Panc1 (cell line): ENCODE results near the gene STPG3. TPM values are rescaled to one million over a fixed set of nuclear protein-coding genes. Genes with fewer than 3 reads are reported as not detected.

ENCODE experiments used
- ATAC-seq: fragments of 200-7000 bp; cut with Tn5 transposase; 2 replicates; pipeline ENCODE4 v1.9.1; 2020; ENCODE audit warnings: mild to moderate bottlenecking, moderate library complexity
- BruUV-seq: library from RNA; stranded (reverse); fragments of 400-500 nt; replicated peaks from 2 replicates; lab custom pipeline; 2021; lab: Mats Ljungman, UMichigan
- CTCF ChIA-PET: fragments of 300-600 bp; sonication (Branson Sonifier 250); formaldehyde crosslinking; loops from one replicate; lab custom pipeline; 2022; ENCODE audit warnings: antibody characterized with exemption; lab: Charles Lee
- POLR2A ChIA-PET: fragments of 300-600 bp; sonication (Branson Sonifier 250); formaldehyde crosslinking; loops from one replicate; lab custom pipeline; 2022; ENCODE audit warnings: antibody characterized with exemption; lab: Charles Lee
- DNase-seq: peaks from one replicate; pipeline ENCODE4 v3.0.0-alpha.2; 2010; ENCODE audit warnings: low read depth, low spot score
- H3K27ac ChIP-seq: 2 replicates; pipeline ENCODE4 v1.5.1; 2011; ENCODE audit warnings: mild to moderate bottlenecking, low read length, inconsistent platforms
- H3K27me3 ChIP-seq: fragments of 200-500 bp; sonication (Bioruptor generic); 2 replicates; pipeline ENCODE4 v1.6.0; 2014; ENCODE audit warnings: low read length, inconsistent platforms; ENCODE audit not compliant: control insufficient read depth, insufficient read depth
- H3K36me3 ChIP-seq: fragments of 200-500 bp; sonication (Bioruptor generic); 2 replicates; pipeline ENCODE4 v1.5.1; 2014; ENCODE audit warnings: inconsistent platforms, mild to moderate bottlenecking, low read length, moderate library complexity; ENCODE audit not compliant: control insufficient read depth, insufficient read depth
- H3K4me1 ChIP-seq: 2 replicates; pipeline ENCODE4 v1.5.1; 2011; ENCODE audit warnings: inconsistent platforms, mild to moderate bottlenecking, low read length, moderate library complexity; ENCODE audit not compliant: control insufficient read depth, insufficient read depth
- H3K4me3 ChIP-seq, 2 experiments: 2 replicates each; pipeline ENCODE4 v1.5.1; 2011 to 2012; ENCODE audit warnings: low read depth in 2 of 2, low read length in 2 of 2, mild to moderate bottlenecking in 2 of 2, inconsistent platforms in 1 of 2, moderate library complexity in 1 of 2
- H3K9me3 ChIP-seq: fragments of 200-500 bp; sonication (Bioruptor generic); 2 replicates; pipeline ENCODE4 v1.5.1; 2014; ENCODE audit warnings: low read depth, mild to moderate bottlenecking, inconsistent platforms, low read length, moderate library complexity; ENCODE audit not compliant: control insufficient read depth, insufficient read depth
- POLR2AphosphoS5 ChIP-seq: IDR thresholded peaks from 2 replicates; pipeline ENCODE4 v1.6.1; 2012; ENCODE audit warnings: mild to moderate bottlenecking, low read depth, low read length, moderate library complexity
- SIN3A ChIP-seq: IDR thresholded peaks from 2 replicates; pipeline ENCODE4 v1.6.1; 2012; ENCODE audit warnings: low read depth, mild to moderate bottlenecking, low read length, moderate library complexity, borderline replicate concordance; ENCODE audit not compliant: insufficient read depth
- TCF7L2 ChIP-seq: IDR thresholded peaks from 2 replicates; pipeline ENCODE4 v1.6.1; 2011; ENCODE audit warnings: mild to moderate bottlenecking, low read depth, low read length, inconsistent platforms
- in situ Hi-C: cut with HindIII; loops from 2 replicates; pipeline ENCODE4 v1.10.0; 2016; ENCODE audit warnings: low sequenced_read_pairs, low pct_unique_long_range_greater_than_20kb
- intact Hi-C: fragments of 100-400 bp; cut with micrococcal nuclease; formaldehyde crosslinking; loops from one replicate; pipeline ENCODE4 v1.10.0; 2022; ENCODE audit not compliant: unreplicated experiment
- total RNA-seq: library from RNA; stranded (reverse); gene quantifications from one replicate; pipeline ENCODE4 v1.2.1, GENCODE V29; 2021; ENCODE audit not compliant: unreplicated experiment
- TF ChIP-seq, protein P1 (sequence below), 2 experiments: IDR thresholded peaks; 2 replicates each; pipeline ENCODE4 v1.6.1; 2011 to 2012; ENCODE audit warnings: low read depth in 2 of 2, control low read depth in 1 of 2, low read length in 1 of 2, mild to moderate bottlenecking in 1 of 2, moderate library complexity in 1 of 2; ENCODE audit not compliant: insufficient read depth in 1 of 2
- TF ChIP-seq, protein P2 (sequence below): fragments of 450-650 bp; IDR thresholded peaks from 2 replicates; pipeline ENCODE4 v1.5.1; 2017; ENCODE audit warnings: mild to moderate bottlenecking

The STPG3 gene
- total RNA-seq, 1 experiment from 2014 or later = 0.26 TPM

GRCh38 chr9:137228506-137228967, 22.5 kb upstream of the STPG3 start:
- intact Hi-C loops = loop anchor here (5.0 kb wide), 1 partner anchor 111 kb away; no protein-coding TSS in a partner anchor
- no TSS peak for BruUV-seq
- Histone ChIP-seq H3K27ac (no peak overlapping the region), H3K4me1 (peaks cover 7% of the 10 kb centered on the region), H3K36me3 (peaks cover 2% of the 10 kb centered on the region; the same call in 1 of the 2 replicates), H3K9me3 (no peaks in the 10 kb centered on the region), H3K4me3 (no peak overlapping the region), H3K27me3 (no peaks in the 10 kb centered on the region)
- TF ChIP-seq TCF7L2 (no peak), POLR2AphosphoS5 (no peak), SIN3A (no peak)
- TF ChIP-seq, protein P1, sequence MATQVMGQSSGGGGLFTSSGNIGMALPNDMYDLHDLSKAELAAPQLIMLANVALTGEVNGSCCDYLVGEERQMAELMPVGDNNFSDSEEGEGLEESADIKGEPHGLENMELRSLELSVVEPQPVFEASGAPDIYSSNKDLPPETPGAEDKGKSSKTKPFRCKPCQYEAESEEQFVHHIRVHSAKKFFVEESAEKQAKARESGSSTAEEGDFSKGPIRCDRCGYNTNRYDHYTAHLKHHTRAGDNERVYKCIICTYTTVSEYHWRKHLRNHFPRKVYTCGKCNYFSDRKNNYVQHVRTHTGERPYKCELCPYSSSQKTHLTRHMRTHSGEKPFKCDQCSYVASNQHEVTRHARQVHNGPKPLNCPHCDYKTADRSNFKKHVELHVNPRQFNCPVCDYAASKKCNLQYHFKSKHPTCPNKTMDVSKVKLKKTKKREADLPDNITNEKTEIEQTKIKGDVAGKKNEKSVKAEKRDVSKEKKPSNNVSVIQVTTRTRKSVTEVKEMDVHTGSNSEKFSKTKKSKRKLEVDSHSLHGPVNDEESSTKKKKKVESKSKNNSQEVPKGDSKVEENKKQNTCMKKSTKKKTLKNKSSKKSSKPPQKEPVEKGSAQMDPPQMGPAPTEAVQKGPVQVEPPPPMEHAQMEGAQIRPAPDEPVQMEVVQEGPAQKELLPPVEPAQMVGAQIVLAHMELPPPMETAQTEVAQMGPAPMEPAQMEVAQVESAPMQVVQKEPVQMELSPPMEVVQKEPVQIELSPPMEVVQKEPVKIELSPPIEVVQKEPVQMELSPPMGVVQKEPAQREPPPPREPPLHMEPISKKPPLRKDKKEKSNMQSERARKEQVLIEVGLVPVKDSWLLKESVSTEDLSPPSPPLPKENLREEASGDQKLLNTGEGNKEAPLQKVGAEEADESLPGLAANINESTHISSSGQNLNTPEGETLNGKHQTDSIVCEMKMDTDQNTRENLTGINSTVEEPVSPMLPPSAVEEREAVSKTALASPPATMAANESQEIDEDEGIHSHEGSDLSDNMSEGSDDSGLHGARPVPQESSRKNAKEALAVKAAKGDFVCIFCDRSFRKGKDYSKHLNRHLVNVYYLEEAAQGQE (IDR thresholded peaks at IDR 0.05; ENCODE audit: insufficient read depth in 1 of 2, low read depth in 2 of 2, low read length in 1 of 2) = no peak
- TF ChIP-seq, protein P2, sequence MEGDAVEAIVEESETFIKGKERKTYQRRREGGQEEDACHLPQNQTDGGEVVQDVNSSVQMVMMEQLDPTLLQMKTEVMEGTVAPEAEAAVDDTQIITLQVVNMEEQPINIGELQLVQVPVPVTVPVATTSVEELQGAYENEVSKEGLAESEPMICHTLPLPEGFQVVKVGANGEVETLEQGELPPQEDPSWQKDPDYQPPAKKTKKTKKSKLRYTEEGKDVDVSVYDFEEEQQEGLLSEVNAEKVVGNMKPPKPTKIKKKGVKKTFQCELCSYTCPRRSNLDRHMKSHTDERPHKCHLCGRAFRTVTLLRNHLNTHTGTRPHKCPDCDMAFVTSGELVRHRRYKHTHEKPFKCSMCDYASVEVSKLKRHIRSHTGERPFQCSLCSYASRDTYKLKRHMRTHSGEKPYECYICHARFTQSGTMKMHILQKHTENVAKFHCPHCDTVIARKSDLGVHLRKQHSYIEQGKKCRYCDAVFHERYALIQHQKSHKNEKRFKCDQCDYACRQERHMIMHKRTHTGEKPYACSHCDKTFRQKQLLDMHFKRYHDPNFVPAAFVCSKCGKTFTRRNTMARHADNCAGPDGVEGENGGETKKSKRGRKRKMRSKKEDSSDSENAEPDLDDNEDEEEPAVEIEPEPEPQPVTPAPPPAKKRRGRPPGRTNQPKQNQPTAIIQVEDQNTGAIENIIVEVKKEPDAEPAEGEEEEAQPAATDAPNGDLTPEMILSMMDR = no peak
- POLR2A ChIA-PET = no interaction called here
- CTCF ChIA-PET = interaction anchor here (1.6 to 1.7 kb wide), 2 partner anchors 15 to 52 kb away, joined by 4 to 6 read pairs; no protein-coding TSS in a partner anchor
- in situ Hi-C loops = no loop called here
- ATAC-seq = no peak
- no peak for DNase-seq

DNA sequence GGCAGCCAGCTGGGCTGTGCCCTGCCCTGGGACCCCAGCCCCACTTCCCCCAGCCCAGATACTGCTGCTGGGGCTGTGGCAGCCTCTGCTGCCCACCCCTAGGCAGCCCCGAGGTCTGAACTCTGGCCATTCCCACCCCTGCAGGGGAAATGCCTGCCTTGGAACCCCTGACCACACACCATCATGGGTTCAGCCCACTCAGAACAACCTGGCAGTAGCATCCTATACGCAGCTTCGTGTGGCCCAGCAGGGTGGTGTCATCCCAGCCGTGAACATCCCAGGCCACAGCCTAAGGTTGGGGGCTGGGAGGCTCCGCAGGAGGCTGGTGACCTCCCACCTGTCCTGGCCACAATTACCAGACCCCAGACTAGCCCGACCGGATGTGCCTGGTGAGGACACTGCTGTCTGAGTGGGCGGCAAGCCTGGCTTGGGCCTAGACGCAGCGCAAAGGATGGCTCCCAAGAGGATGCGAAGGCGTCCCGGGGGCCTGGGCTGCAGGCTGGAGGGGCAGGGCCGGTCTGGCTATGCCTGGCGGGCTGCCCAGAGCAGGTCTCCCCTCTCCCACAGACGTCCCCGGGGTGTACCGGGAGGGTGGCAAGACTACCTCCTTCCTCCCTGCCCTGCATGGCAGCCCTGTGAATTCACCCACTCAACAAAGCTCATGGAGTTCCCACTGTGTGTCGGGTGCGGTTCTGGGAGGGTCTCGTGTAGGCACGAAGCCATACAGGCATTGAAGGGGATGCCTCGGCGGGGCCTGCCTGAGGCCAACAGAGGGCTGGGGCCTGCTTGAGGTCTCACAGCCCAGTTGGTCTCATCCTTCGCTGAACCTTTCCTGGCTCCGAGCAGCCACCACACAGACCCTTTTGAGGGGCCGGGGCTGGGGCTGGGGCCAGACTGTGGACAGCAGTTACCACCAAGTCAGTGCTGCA, 21.9 kb upstream of the STPG3 start:
- no peak overlapping the region for H3K27ac ChIP-seq
- no peaks in the 10 kb centered on the region for H3K27me3 ChIP-seq
- ChIA-PET POLR2A (interaction anchor here (0.6 to 0.7 kb wide), 2 partner anchors 33 to 191 kb away, joined by 3 to 16 read pairs; no protein-coding TSS in a partner anchor), CTCF (interaction anchor here (0.7 kb wide), 1 partner anchor 15 kb away, joined by 3 read pairs; no protein-coding TSS in a partner anchor)
- TF ChIP-seq POLR2AphosphoS5 = no peak
- TF ChIP-seq, protein P2 = no peak
- no peak for TF ChIP-seq SIN3A
- TF ChIP-seq, protein P1 (IDR thresholded peaks at IDR 0.05; ENCODE audit: insufficient read depth in 1 of 2, low read depth in 2 of 2, low read length in 1 of 2) = no peak
- TF ChIP-seq TCF7L2 = no peak
- peaks cover 7% of the 10 kb centered on the region for H3K4me1 ChIP-seq
- ATAC-seq (no peak), DNase-seq (no peak)
- no peaks in the 10 kb centered on the region for H3K9me3 ChIP-seq
- H3K36me3 ChIP-seq = no peaks in the 10 kb centered on the region
- in situ Hi-C loops (no loop called here), intact Hi-C loops (loop anchor here (5.0 kb wide), 1 partner anchor 112 kb away; no protein-coding TSS in a partner anchor)
- H3K4me3 ChIP-seq = no peak overlapping the region
- BruUV-seq = no TSS peak
